PC-3 (cell line): ENCODE data around the gene RRM1.

ENCODE experiments used
- CTCF ChIP-seq: fragments of 300-600 bp; sonication (generic); conservative IDR thresholded peaks from 2 replicates; pipeline ENCODE4 v1.5.1; 2017; ENCODE audit warnings: antibody characterized with exemption, low read depth, mild to moderate bottlenecking, low read length
- EZH2 ChIP-seq: fragments of 300-600 bp; sonication (generic); IDR thresholded peaks from one replicate; pipeline ENCODE4 v1.6.1; 2017; ENCODE audit warnings: antibody characterized with exemption, mild to moderate bottlenecking, low read length; ENCODE audit not compliant: unreplicated experiment

GRCh38 chr11:4068962-4069361, 25.6 kb upstream of the RRM1 start:
- TF ChIP-seq CTCF (no peak), EZH2 (no peak)
